SK-N-SH treated with all-trans-retinoic acid at 6 μM for 48 hours (cell line): ENCODE measurements around the gene FGB.

ENCODE experiments used
- ARNTL ChIP-seq: fragments of 450-650 bp; formaldehyde crosslinking; IDR thresholded peaks from 2 replicates; pipeline ENCODE4 v1.5.0; 2020; ENCODE audit warnings: low read depth, mild to moderate bottlenecking, moderate library complexity, borderline replicate concordance
- BACH2 ChIP-seq: fragments of 250-450 bp; sonication (Bioruptor Pico); IDR thresholded peaks from 2 replicates; pipeline ENCODE4 v1.9.0; 2021; ENCODE audit warnings: mild to moderate bottlenecking, borderline replicate concordance
- CREB5 ChIP-seq: fragments of 250-450 bp; sonication (Bioruptor Pico); IDR thresholded peaks from 2 replicates; pipeline ENCODE4 v1.5.1; 2020; ENCODE audit warnings: low read depth, mild to moderate bottlenecking, moderate library complexity
- GLIS3 ChIP-seq: fragments of 250-450 bp; sonication (Bioruptor Pico); IDR thresholded peaks from 2 replicates; pipeline ENCODE4 v1.5.0; 2020; ENCODE audit warnings: mild to moderate bottlenecking, moderate library complexity
- ISL1 ChIP-seq: fragments of 250-450 bp; sonication (Bioruptor Pico); IDR thresholded peaks from 2 replicates; pipeline ENCODE4 v2.1.2; 2022; ENCODE audit warnings: mild to moderate bottlenecking, moderate library complexity
- PATZ1 ChIP-seq: fragments of 250-450 bp; sonication (Bioruptor Pico); IDR thresholded peaks from 2 replicates; pipeline ENCODE4 v1.8.0; 2020; ENCODE audit warnings: mild to moderate bottlenecking, moderate library complexity, borderline replicate concordance
- POU6F1 ChIP-seq: fragments of 250-450 bp; sonication (Bioruptor Pico); IDR thresholded peaks from 2 replicates; pipeline ENCODE4 v1.8.0; 2021; ENCODE audit warnings: low read depth, mild to moderate bottlenecking, moderate library complexity, borderline replicate concordance
- PPARA ChIP-seq: fragments of 250-450 bp; sonication (Bioruptor Pico); IDR thresholded peaks from 2 replicates; pipeline ENCODE4 v1.5.0; 2020; ENCODE audit warnings: mild to moderate bottlenecking, borderline replicate concordance
- RARB ChIP-seq: fragments of 250-450 bp; sonication (Bioruptor Pico); IDR thresholded peaks from 2 replicates; pipeline ENCODE4 v1.8.0; 2021; ENCODE audit warnings: mild to moderate bottlenecking, moderate library complexity
- TOX ChIP-seq: fragments of 250-450 bp; sonication (Bioruptor Pico); IDR thresholded peaks from 2 replicates; pipeline ENCODE4 v1.8.0; 2021; ENCODE audit warnings: mild to moderate bottlenecking, moderate library complexity, borderline replicate concordance
- ZFP30 ChIP-seq: fragments of 450-650 bp; formaldehyde crosslinking; IDR thresholded peaks from 2 replicates; pipeline ENCODE4 v1.5.0; 2022; ENCODE audit warnings: mild to moderate bottlenecking, moderate library complexity

DNA sequence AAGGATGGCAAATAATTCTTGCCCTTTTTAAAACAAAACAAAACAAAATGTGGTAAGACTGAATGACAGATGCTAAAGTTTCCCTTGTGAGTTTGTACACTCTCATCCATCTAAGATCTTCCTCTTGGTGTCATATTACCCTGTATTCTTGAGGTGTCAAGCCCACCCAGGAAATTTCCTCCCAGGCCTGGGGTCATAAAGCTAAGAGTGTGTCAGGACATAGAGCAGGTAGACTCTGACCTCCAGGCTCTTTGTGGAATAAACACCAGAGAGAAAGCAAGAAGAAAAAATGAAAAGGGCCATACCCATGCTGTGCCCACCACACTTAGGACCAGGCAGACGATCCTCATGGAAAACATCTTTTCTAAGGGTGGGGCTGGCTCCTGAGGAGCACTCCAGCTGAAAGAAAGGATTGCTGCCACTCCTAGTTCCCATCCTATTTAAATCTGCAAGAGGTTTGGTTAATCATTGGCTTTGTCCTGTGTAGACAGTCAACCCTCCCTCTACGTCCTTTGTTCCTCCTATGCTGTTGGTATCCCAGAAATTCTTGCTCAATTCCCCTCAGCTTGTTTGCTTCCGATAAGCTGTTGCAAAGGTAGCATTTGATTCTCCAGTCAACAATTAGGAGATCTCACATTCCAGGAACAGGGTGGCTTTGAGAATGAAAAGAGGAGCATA lies 27.7 kb downstream of the FGB start, which contains the start of gene FGA:
- TF ChIP-seq POU6F1 (CRISPR knock-in tag) (no peak), ISL1 (CRISPR knock-in tag) (no peak), ARNTL (CRISPR knock-in tag) (no peak), CREB5 (CRISPR knock-in tag) (no peak), PATZ1 (no peak), ZFP30 (no peak), RARB (CRISPR knock-in tag) (no peak), TOX (CRISPR knock-in tag) (no peak), GLIS3 (CRISPR knock-in tag) (no peak), PPARA (no peak), BACH2 (CRISPR knock-in tag) (no peak)
